Activated gamma-delta T cell treated with Interleukin-2 at 50 U/mL for 16 hours (primary cell): ENCODE data around the gene MRC2.
A peak's percentile ranks its signal among the peaks of the same experiment; 100 is the strongest.

Experiments used
- DNase-seq: peaks from one replicate; pipeline ENCODE4 v3.0.0-alpha.2; 2020

MRC2 gene

DNA sequence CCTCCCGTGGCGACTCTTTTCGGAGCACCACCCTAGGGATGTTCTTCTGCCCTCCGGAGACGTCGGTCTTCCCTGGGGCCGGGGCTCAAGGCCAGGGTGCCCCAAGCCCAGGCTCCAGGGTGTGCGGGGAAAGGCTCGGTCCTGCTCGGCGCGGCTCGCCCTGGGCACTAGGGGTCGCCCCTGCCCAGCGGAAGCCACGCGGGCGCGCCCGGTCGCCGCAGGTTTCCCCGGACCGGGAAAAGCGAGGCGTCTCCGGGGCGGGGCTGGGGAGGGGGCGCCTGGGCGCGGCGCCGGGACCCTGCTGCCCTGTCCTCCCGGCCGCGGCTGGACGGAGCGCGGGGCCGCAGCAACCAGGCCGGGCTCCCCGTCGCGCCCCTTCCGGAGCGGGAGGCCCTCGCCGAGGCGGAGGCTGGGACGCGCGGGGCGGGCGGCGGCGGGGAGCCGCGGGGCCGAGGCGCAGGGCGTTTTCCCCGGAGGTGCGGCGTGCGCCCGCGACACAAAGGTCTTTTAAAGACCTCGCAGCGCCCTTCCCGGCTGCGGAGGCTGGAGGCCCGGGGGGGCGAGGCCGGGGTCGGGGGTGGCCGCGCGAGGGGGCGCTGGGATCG lies 76.4 kb downstream of the MRC2 start:
- DNase-seq = peak; percentile 66

DNA sequence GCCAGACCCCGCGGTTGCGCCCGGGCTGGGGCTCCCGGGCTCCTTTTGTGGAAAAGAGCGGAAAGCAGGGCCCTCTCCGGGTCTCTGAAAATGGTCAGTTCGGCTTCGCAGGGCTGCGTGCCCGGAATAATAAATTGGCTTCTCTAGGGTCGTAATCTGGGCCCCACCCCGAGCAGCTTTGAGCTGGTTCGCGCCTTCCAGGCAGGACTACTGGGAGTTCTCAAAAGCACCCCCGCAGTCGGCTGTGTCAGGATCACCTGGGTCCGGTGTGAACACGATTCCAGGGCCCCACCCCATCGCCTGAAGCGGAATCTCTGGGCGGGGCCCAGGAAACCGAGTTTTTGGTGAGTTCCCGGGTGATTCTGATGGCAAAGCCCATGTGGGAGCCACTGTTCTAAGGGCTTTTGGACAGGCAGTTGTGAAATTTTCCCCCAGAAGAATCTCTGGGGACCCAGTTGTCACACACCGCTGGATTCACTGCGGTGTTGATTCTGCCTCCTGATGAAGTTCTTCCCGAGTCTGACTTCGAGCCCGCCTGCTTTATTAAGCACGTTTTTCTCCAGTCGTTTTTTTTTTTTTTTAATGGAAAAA lies 77.0 kb downstream of the MRC2 start:
- no peak for DNase-seq

DNA sequence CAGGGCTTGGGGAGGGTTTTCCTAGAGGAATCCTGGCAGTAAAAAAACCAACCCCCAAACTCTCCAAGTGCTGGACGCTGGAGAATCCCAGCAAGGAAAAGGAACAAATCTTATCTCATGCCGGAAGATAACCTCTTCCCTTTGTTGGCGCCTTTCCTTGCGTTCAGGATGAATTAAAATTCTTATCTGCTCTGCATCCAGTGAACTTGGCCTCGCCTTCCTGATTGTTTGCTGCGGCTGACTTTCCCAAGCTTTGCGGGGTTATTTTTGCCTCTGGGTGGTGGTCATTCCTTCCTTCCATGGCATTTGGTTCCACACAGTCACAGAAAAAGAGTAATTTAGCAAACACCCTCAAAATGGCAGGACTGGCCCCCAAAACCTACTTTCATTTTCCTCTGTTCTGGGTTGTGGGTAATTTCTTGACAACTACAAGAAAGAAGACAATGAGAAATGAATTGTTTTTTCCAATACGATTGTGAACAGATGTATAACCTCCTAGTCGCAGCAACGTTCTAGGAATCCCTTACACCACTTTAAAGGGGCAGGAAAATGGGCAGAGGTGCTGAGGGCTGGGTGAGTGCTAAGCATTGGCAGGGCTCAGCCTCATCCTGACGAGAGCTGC lies 77.8 kb downstream of the MRC2 start:
- no peak for DNase-seq

DNA sequence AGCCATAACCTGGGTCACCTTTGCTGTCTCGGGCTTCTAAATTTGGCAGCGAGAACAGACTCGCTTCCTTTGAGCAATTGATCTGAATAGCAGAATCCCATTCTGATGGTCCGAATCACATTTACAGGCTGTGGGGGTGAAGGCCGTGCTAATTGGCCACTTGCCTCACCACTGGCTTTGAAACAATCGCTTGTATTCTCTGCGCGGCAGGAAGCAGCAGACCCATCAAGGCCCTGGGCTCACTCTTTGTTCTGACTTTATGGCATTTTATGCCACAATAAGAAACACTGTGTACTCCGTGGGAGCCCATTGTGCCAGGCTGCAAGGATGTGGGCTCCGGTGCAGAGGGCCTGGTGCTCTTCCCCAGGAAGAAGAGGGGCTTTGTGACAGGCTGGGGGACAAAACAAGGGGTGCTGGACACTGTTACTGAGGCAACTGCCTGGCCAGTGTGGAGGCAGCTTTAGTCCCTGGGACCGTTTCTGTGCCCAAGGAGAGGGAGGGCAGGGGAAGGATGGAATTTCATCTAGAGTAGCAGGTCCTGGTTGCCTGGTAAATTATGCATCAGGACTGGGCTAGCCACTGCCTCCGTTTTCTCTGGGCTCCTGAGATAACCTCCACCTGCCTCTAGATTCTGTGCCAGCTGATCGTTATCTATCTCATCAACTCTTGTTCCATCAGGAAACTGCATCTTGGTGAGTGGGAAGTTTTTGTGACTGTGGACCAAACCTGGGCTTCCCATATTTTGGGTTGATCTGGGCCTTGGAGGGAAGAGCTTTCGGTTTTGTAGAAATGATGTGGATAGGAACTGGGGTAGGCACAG lies 78.5 kb downstream of the MRC2 start:
- no peak for DNase-seq

DNA sequence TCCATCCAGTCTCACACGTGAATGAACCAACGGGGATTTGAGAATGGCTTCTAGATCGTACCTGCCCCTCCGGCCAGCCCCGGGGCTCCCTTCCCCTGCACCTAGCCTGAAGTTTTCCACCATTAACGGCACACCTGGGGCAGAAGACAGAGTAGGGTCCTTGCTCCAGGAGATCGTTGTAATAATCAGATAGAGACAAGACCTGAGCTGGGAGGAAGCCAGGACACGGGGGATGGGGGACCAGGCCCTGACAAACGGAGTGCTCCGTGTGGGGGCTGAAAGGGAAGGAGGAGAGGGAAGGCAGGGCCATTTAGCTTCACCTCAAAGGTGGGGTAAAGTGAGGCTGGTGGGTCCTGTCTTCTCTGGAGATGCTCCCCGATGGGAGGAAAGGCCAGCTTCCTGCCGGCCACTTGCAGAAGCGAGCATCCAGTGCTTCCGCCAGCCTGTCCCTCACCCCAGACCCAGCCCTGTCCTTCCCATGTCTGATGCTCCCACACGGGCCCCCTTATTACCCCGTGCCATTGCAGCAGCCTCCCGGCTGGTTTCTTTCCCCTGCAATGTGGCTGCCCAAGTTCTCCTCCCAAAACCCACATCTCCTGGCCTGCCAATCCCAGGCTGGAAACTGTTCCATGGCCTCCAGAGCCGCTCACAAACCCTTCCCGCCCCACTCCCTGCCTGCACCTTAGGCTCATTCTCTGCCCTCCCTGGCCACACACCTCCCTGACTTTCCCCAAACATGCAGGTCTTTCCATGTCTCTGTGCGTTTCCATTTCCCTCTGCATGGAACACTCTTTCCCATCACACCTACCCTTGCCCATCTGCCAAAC lies 79.3 kb downstream of the MRC2 start:
- DNase-seq = no peak

DNA sequence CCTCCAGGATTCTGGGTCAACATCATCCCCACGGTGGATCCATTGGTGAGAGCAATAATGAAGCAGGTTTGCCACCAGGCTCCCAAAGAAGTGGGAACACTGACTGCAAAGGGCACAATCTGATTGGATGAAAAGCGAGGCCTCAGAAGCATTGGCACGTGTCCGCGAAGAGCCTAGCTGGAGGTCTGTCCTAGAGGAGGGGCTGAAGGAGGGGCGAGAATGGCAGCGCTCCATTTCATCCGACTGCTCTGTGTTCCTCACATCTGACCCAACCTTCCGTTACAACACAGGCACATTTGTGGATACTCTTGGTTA lies 79.9 kb downstream of the MRC2 start:
- no peak for DNase-seq

DNA sequence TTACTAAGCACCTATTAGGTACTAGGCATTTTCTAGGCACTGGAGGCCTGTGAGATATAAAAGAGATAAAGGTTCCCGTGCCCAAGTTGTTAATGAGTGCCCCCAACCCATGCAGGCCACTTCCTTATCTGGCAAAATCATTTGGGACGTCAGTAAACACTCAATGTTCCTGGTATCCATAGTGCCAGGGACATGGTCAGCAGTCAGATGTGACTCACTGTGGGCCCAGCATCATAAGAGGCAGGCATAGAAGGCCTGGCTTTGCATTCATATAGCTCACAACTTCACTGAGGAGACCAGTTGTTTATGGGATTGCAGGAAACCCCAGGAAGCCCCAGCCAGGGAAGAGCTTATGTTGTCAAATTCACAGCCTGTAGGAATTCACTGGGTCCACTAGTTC lies 81.1 kb downstream of the MRC2 start:
- DNase-seq = no peak

DNA sequence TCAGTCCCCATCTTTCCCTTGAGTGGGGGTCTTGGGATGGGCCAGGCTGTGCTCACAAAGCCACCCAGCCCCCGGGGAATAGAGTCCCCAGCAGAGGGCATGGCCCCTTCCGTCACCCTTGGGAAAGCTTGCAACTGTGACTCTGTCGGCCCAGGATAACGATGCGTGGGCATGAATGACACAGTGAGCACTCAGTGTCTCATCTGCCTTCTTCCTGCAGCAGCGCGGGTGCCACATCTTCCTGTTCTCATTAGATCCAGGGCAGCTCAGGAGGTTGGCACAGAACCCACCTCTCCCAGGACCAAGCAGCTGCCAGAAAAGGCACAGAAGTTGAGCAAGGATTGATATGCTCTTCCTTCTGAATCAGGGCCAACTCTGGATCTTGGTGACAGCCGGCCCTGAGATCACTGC lies 84.7 kb downstream of the MRC2 start:
- DNase-seq = no peak

DNA sequence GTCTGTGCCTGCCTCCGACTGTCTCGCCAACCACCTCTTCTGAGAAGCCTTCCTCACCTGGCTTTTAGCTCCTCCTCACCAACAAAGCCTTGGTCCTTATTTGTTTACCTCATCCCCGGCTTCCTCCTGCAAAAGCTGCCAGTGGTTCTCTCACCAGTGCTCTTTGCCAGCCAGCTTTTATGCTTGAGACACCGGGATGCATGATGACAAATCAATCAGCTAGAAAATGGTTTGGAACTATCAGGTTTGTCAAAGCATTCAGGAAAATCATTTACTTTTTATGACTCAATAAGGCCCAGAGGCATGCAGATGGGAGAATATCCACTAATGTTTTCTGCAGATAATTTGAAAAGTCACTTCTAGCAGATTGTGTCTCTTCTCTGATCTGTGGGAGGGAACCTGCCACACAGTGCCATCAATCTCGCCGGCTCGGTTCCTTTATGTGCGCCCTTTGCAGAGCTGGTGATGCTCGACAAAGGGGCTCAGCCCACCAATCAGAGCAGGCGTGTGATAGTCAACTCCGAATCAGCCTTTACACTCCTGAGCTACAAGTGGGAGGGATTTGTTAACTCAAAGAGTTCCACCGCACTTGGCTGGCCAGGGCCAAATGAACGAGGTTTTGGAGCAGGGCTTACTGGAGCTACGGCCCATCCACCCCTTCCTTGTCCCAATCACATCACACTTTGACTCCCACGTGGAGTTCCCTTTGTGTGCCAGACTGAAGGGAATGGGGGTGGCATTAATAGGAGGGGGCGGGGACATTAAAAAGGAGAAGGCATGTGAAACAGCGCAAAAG lies 85.8 kb downstream of the MRC2 start:
- no peak for DNase-seq

DNA sequence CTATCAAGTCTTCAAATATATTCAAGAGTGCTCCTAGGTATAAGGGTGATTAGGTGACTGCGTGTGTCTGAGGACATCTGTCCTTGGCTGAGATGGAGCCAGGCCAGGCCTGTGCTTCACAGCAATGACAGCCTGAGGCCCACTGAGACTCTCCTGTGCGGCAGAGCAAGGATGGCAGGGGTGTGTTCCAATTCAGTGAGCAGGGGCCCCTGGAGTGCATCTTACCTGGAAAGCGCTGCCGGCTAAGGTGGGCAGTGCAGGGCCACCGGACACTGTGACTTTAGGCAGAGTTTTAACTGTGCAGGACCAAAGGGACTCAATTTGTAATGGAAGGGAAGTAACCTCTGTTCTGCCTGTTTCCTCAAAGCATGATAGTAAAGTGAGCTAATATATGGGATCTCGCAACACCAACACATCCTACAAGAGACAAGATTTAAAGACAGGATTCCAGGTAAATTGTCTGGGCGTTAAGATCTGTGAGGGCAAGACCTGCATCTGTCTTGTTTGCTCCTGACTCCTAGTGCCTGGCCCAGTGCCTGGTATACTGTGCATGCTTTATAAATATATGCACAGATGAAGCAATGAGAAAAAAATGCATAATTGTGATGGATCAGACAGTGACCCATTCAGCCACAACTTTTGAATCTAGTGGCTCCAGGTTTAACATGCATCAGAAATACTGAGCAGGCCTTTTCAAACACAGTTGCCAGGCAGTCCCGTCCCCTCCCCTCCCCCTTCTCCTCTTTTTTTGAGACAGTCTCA lies 86.7 kb downstream of the MRC2 start:
- no peak for DNase-seq

DNA sequence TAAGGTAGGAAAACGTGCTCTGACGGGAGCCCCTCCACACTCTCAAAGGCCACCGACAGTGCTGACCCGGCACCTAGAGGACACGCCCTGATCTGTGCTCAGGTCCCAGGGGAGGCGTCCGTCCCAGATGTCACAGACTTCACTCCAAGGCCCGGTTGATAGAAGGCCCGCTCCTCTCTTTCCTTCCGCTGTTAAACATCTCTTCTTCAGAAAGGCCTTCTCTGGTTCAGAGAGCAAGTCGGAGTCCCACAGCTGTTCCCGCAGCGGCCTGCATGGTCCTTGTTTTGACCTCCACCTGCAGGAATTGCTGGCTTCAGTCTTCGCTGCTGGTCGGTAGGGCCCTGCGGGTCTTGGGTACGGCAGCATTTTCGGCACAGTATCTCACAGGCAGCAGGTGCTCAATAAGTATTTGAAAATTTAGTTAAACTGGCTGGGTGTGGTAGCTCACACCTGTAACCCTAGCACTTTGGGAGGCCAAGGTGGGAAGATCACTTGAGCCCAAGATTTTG lies 88.5 kb downstream of the MRC2 start:
- DNase-seq = no peak

DNA sequence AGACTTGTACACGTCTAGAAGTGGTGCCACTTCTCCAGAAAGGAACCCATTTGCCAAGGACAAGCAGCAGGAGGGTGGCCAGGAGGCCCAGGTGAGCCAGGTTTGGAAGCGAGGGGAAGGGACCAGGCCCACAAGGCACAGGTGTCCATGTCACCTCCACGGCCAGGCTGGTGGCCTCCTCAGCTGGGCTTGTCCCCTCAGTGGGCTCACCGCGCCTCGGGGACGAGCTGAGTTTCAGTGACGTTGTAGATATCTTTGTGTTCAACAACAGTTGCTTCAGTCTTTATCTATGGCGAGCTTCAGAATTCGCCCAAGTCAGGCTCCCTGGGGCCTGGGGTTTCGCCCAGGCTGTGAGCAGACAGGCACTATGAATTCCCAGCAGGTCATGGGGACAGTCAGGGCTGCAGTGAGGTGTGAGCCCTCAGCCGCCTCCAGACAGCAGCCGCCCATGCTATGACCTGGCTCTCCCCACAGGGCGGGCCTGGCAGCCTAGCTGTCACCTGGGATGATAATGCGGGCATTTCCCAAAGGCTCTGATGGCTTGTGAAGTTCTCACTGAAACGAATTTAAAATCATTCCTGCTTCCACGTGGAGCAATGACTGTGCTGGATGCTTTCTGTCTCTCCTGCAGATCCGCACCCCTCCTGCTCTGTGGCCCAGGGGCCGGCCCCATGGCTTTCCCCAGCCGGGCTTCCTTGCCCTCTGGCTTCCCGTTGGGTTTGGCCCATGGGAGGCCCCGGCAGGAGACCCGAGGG lies 89.5 kb downstream of the MRC2 start:
- no peak for DNase-seq

DNA sequence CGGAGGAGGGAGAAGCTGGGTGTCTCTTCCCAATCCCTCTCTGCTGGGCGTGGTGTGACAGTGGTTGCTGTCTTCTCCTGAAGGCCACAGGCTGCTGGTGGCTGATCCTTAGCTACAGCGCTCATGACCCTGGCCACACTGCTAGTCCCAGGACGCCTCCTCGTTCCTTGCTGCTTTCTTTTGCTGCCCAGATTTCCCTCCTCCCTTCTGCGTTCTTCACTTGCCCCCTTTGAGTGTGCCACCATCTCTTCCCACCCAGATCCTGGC lies 90.1 kb downstream of the MRC2 start:
- no peak for DNase-seq

DNA sequence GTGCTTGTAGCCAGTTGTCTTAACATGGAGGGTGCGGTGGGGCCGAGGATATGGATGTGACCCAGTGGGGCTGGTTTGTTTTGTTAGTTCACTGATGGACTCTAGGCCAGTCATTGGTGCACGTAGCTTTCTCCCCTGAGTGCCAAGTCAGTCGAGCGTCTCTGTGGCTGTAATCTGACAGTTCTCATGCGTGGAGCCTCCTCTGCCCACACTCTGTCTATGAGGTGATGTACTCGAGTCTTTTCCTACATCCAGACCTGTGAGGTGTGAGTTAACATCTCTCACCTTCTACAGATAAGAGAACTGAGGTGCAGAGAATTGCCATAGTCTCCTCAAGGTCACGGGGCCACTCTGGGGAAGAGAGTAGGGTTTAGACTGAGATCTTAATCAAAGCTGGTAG lies 90.4 kb downstream of the MRC2 start:
- no peak for DNase-seq

DNA sequence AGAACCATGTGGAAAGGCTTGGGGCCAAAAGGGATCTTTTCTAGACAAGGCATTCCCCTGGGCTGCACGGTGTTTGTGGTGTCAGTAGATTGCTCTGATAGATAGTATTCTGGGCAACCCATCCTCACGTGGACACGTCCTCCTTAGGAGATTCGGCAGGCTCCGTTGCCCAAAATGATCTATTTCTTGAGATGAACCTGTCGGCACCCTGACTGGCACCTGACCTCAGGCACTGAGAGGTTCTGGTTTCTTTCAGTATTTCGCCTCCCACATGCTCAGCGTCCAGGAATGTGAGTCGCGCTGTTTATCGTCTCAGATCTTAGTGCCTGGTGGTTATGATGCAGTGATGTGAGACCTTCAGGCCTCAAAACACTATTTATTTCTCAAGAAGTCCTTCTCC lies 91.0 kb downstream of the MRC2 start:
- DNase-seq = no peak

DNA sequence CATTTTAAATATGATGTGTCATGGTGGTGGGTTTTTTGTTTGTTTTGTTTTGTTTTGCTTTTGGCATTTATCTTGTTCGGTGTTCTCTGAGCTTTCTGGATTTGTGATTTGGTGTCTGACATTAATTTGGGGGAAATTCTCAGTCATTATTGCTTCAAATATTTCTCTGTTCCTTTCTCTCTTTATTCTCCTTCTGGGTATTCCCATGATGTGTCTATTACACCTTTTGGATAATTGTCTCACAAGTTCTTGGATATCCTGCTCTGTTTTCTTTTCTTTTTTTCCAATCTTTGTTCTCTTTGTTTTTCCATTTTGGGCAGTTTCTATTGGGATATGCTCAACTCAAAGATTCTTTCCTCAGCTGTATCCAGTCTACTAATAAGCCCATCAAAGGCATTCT lies 92.1 kb downstream of the MRC2 start:
- no peak for DNase-seq

DNA sequence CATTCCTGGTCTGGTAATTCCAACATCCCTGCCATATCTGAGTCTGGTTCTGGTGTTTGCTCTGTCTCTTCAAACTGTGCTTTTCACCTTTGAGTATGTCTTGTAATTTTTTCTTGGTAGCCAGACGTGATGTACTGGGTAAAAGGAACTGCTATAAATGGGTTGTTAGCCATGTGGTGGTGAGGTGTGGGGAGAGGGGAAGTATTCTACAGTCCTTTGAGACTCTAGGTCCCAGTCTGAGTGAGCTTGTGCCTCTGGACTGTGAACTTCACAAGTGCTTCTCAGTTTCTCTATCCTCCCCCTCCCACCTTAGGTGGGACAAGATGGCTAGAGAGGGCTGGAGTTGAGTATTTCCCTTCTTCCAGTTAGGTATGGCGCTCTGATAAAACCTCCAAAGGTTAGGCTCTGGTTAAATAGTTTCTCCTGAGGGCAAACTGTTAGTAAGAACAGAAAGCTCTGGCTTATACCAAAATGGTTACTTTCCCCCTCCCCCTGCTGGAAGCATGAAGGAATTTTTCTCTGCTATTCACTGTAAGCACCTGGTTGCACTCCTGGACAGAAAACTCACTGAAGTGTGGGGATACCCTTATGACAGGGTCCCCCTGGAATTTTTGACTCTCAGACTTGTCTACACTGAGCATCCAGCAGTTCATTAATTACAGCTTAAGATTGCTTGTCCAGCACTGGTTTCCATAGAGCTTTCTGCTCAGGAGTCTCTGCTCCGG lies 92.8 kb downstream of the MRC2 start:
- DNase-seq = no peak

DNA sequence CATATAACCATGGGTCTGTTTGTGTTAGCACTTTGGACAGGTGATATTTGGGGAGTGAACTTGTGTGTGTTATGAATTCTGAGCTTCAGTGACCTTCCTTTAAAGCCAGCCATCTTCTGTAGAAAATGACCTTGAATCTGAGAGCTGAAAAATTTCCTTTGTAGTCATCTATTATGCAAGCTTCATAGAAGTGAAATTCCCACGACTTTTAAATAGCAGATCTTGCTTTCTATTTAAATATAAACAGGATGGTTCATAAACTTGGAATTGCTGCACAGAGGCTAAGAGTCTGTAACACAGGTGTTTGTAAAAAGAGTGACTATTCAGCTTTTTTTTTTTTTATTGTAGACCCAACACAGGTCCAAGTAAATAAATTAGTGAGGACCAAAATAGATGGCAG lies 95.2 kb downstream of the MRC2 start:
- DNase-seq = no peak

DNA sequence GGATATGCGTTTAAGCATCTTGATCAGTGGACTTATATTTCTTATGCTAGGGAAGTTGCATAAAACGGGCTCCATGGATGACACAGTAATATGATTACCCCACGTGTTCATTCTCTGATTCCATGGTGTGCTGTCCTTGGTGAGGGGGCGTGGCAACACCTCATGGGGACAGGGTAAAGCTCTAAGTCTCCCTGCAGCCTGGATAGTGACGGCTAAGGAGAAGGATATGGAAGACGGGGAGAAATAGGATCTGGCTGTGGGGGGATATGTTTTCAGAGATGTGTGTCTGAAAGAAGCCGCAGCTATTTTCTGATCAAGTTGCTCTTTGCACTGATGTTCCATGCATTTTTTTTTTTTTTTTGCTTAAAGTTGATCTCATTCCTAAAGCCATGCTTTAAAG lies 96.4 kb downstream of the MRC2 start:
- no peak for DNase-seq
